GM18519 (cell line): ENCODE results near the gene NFIB.

Source experiments
- ATAC-seq: cut with Tn5 transposase; IDR thresholded peaks from one replicate; pipeline ENCODE4 v1.9.1; 2021; ENCODE audit warnings: mild to moderate bottlenecking, moderate library complexity; ENCODE audit not compliant: unreplicated experiment, low FRiP score

NFIB gene

GRCh38 chr9:14136047-14136635, 177.8 kb downstream of the NFIB start:
- ATAC-seq: no peak

GRCh38 chr9:14135421-14135820, 178.5 kb downstream of the NFIB start:
- ATAC-seq: no peak

- ATAC-seq: no peak
Observed at GRCh38 chr9:14133394-14133793, 180.5 kb downstream of the NFIB start.

GRCh38 chr9:14132775-14133174, 181.2 kb downstream of the NFIB start:
- ATAC-seq: no peak

GRCh38 chr9:14131356-14132088, 182.4 kb downstream of the NFIB start:
- ATAC-seq: no peak

GRCh38 chr9:14127656-14128055, 186.3 kb downstream of the NFIB start:
- ATAC-seq: no peak

- no peak for ATAC-seq
Observed at GRCh38 chr9:14119694-14120514, 194.0 kb downstream of the NFIB start.

- no peak for ATAC-seq
Observed at GRCh38 chr9:14112226-14112625, 201.7 kb downstream of the NFIB start.

- no peak for ATAC-seq
Observed at GRCh38 chr9:14111696-14112095, 202.2 kb downstream of the NFIB start.

GRCh38 chr9:14107977-14108376, 206.0 kb downstream of the NFIB start:
- no peak for ATAC-seq

GRCh38 chr9:14107495-14107894, 206.4 kb downstream of the NFIB start:
- no peak for ATAC-seq

GRCh38 chr9:14106699-14107098, 207.2 kb downstream of the NFIB start:
- no peak for ATAC-seq

GRCh38 chr9:14104496-14104895, 209.4 kb downstream of the NFIB start:
- no peak for ATAC-seq

- ATAC-seq: no peak
Observed at GRCh38 chr9:14103115-14103514, 210.8 kb downstream of the NFIB start.

GRCh38 chr9:14099737-14100136, 214.2 kb downstream of the NFIB start:
- no peak for ATAC-seq

GRCh38 chr9:14098486-14099180, 215.3 kb downstream of the NFIB start:
- no peak for ATAC-seq

- ATAC-seq: no peak
Observed at GRCh38 chr9:14097666-14098415, 216.1 kb downstream of the NFIB start.

- ATAC-seq: no peak
Observed at GRCh38 chr9:14097215-14097614, 216.7 kb downstream of the NFIB start.

GRCh38 chr9:14096258-14096922, 217.6 kb downstream of the NFIB start:
- no peak for ATAC-seq

- ATAC-seq: no peak
Observed at GRCh38 chr9:14095277-14095676, 218.7 kb downstream of the NFIB start.
